ENCODE data around the gene BMPR1A.
"Not testable (repeated sequence)": the region's sequence is repeated elsewhere in the genome, so short reads cannot be mapped to it uniquely, and the experiment has no call there.

Gene BMPR1A

DNA sequence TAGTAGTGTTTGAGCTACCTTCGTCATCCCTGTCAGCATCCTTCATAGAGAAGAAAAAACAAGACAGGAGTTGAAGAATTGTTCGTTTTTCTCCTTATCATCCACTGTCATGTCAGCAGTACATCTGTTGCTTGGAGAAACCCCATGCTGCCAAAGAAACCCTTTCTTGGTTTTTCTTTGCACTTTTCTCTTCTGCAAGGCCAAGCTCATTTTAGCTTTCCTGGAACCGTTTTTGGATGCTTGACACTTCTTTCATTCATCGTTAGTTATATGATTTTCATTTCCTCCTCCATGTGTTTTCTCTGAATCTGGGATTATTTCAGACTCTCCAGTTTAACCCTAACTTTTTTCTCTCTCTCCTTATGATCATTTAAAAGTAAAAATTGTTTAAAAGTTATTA lies 142.1 kb downstream of the BMPR1A start:
- DNase-seq = no peak

DNA sequence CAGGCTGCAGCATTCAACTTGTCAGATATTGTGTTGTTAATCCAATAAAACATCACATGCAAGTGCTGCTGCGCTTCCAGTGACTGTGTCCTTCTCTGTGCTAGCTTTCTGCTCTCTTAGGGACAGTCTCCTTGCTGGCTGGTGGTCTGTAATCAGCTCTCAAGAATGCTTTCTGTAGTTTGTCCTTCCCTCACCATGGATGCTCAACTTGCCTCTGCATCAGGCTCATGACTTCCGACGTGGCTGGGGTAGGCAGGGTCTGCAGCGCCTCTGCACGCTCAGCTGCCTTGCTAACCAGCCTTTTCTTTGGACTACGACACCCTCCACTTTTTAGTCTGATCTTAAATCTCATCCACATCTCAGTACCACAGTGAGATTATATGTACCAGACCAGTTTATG lies 142.7 kb downstream of the BMPR1A start:
- DNase-seq = no peak

DNA sequence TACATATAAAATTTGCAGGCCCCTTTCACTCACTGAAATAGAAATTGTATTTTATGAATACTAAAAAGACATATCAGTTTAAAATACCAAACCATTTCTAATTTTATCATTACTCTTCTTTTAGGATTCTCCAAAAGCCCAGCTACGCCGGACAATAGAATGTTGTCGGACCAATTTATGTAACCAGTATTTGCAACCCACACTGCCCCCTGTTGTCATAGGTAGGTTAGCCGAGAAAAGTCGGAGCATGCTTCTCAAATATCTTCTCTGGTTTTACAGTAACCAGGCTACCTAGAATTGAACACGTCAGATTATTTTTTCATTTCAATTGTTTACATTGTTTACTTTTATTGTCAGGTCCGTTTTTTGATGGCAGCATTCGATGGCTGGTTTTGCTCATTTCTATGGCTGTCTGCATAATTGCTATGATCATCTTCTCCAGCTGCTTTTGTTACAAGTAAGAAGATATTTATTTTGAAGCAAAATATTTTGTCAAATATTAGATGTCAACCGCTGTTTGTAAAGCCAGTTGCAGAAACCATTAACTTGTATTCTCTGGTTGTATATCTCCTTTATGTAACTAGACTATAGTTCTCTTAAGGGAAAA lies 143.4 kb downstream of the BMPR1A start:
- peak in 1 of 2 experiments; percentile 54 for DNase-seq

GRCh38 chr10:86900955-86901354 lies 144.5 kb downstream of the BMPR1A start:
- no peak for DNase-seq

DNA sequence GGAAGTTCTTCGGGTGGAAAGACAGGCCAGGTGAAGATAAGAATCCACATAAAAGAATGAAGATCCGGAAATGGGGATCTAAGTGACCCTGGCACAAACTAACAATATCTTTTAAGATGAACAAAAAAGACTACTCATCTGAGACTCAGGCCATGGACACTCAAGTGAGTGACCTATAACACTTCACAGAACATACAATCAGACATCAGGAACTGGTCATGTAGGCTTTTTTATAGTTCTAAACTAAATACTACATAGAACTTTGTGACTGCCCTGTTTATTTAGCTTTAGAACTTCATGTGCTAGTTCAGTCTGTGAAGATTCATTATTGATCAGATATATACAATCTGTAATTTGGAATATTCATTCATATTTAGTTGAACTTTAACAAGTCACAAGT lies 148.2 kb downstream of the BMPR1A start:
- no peak for DNase-seq

GRCh38 chr10:86905429-86905828 lies 149.0 kb downstream of the BMPR1A start:
- DNase-seq = no peak

DNA sequence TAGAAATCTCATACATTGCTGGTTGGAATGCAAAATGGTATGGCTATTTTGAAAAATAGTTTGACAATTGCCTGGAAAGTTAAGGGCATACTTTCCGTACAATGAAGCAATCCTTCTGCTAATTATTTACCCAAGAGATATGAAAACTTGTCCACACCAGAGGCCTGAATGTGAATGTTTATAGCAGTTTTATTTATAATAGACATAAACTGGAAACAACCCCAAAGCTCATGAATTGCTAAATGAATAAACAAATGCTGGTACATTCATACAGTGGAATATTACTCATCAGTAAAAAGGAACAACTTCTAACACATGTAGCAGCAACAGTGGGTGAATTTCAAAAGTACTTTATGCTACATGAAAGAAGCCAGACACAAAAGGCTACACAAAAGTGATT lies 158.3 kb downstream of the BMPR1A start:
- no peak for DNase-seq

DNA sequence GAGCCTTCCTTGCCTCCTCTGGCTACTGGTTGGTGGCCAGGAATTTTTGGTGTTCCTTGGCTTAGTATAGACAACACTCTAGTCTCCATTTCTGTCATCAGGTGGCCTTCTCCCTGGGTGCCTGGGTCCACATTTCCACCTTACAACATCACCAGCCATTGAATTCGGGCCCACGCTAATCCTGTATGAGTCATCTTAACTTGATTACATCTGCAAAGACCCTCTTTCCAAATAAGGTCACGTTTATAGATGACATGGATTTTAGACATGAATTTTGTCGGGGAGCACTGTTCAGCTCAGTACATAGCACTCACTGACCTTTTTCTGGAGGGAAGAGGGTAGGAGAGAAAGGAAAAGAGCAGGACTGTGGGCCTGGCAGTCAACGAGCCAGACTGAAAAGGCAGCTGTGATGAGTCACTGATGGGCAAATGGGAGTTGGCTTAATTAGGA lies 161.6 kb downstream of the BMPR1A start:
- no peak for DNase-seq

GRCh38 chr10:86922553-86922961 lies 166.1 kb downstream of the BMPR1A start:
- no peak for DNase-seq

DNA sequence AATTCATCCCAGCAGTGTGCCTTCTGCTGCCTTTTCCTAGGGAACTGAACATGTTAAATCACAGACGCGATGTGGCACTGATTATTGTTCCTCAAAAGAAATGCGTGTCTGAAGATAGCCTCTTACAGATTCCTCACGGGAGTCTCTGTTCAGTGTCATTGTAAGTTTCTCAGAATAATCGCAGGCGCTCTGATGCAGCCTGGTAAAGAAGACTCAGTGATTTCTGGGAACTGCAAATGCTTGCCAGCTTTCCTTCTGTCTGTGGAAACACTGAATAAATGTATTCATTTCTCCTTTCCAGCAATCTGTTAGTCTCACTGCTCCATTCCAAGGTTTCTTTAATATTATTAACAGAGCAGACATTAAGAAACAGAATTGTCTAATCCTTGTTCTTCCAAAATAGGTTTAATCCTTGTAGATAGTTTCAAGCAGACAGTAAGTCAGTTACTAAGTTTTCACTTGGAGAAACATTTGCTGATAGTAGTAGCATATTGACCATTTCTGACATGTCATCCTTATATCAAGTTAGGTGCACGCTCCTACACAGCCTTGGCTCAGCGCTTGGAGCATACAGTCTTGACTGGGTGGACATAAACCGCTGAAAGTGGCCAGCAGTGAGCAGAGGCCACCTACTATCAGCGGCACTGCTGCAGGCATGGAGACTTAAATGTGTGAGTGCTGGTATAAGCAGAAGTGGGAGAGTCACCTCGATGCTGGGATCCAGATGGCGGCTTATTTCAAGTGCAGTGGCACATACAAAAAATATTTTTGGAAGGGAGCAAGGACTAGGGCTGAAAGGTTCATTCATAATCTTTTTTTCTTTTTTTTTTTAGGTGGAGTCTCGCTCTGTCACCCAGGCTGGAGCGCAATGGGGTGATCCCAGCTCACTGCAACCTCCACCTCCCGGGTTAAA lies 173.3 kb downstream of the BMPR1A start:
- no peak for DNase-seq

- no peak for DNase-seq
These were observed 175.5 kb downstream of the BMPR1A start for GRCh38 chr10:86931872-86932271.

- DNase-seq = no peak
These were observed 176.3 kb downstream of the BMPR1A start for GRCh38 chr10:86932674-86933073.

DNA sequence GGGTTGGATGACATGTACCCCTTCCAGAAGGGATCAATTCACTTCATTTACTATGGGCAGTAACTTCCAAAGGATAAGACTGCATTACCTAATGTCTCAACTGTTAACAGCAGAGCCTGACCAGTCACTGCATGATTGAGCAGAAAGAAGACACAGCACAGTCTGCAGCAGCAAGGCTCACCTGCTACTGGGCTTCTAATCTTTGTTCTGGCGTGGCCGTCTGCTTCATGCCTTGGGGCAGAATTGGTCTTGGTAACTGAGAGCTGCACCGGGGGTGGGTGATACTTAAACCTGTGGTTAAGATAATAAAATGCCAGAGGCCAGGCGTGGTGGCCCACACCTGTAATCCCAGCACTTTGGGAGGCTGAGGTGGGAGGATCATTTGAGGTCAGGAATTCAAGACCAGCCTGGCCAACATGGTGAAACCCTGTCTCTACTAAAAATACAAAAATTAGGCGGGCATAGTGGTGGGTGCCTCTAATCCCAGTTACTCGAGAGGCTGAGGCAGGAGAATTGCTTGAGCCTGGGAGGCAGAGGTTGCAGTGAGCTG lies 177.8 kb downstream of the BMPR1A start:
- DNase-seq = not testable (repeated sequence)

DNA sequence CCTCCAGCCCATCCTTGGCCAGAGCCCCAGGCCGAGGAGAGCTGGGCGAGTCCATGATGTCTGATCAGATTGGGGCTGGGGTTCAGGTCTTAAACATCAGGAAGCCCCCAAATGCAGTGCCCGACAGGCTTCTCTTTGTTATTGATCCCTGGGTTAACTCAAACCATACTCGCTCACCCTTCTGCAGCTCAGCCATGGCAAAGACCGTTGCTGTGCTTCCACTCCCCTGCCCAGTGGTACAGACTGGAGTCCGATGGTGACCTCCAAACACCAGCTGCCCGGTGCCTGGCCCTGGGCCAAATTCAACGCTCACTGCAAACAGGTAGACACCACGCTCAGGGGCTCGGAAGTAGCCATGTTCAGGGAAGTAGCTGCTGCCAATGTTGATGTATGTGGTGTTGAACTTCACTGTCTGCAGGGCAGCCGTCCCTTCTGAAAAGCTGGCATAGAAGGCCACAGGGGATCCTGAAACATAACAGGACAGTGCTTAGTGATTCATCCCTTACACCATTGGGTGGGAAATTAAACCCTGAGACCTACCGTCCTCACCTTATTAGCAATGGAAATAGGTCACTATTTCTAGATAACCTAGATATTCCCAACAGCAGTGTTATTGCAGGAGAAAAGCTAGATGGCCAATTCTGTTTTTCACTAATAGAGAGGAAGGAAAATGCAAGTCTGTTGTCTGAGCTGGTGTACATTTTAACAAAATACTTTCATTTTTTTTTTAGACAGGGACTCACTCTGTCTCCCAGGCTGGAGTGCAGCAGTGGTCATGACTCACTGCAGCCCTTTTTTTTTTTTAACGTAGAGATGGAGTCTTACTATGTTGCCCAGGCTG lies 180.5 kb downstream of the BMPR1A start:
- no peak for DNase-seq

DNA sequence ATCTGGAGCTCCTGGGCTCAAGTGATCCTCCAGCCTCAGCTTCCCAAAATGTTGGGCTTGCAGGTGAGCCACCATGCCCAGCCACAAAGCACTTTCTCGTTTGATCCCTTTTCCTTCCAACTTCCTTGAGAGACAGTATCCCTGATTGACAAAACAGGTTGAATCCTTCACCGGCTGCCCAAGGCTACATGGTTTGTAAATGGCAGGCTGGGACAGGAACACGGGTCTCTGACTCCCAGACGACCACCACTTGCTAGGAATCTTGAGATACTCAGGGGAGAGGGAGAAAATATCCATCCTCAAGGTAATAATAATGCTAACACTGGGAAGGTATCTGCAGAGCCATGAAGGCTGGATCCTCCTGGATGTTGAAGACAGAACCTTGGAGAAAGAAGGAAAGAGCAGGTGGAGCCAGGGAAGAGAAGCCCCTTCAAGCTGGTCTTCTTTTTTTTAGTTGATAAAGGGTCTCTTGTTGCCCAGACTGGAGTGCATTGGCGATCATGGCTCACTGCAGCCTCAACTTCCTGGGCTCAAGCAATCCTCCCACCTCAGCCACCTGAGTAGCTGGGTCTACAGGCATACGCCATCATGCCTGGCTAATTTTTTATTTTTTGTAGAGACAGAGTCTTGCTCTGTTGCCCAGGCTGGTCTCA lies 181.2 kb downstream of the BMPR1A start:
- no peak for DNase-seq

GRCh38 chr10:86938260-86938659 lies 181.8 kb downstream of the BMPR1A start:
- no peak for DNase-seq

DNA sequence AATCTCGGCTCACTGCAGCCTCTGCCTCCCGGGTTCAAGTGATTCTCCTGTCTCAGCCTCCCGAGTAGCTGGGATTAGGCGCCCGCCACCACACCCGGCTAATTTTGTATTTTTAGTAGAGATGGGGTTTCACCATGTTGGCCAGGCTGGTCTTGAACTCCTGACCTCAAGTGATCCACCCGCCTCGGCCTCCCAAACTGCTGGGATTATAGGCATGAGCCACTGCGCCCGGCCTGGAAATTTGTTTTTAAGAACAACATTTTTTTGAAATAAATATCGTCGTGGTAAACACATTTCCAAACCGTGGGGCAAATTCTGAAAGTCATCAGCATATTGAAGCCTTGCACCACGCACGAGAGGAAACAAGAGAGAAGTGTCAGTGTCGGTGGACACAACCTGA lies 183.7 kb downstream of the BMPR1A start:
- not testable (repeated sequence) for DNase-seq

DNA sequence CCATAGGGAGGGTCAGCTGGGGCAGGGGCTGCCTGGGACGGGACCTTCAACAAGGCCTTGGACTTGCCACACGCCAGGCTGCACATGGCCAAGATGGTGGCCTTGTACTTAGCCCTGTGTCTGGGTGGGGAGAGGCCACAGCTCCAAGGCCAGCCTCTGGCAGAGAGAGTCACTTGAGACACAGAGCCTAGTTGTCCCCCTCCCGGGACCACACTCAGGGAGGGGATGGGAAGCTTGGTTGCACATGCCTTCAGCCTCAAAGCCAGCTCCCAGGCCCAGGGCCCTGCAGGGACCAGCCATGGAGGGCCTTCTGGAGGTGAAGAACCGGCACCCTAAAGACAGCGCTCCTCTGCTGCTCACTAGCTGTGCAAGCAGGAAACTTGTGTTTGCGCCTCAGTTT lies 184.3 kb downstream of the BMPR1A start:
- no peak for DNase-seq

DNA sequence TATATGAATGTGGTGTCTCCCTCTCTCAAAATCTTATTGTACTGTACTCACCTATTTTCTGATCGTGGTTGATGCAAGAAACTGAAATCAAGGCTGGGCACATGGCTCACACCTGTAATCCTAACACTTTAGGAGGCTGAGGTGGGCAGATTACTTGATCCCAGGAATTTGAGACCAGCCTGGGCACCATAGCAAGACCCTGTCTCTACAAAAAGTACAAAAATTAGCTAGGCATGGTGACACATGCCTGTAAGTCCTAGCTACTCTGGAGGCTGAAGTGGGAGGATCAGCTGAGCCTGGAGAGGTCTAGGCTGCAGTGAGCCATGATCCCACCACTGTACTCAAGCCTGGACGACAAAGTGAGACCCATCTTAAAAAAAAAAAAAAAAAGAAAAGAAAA lies 185.0 kb downstream of the BMPR1A start:
- DNase-seq = no peak

DNA sequence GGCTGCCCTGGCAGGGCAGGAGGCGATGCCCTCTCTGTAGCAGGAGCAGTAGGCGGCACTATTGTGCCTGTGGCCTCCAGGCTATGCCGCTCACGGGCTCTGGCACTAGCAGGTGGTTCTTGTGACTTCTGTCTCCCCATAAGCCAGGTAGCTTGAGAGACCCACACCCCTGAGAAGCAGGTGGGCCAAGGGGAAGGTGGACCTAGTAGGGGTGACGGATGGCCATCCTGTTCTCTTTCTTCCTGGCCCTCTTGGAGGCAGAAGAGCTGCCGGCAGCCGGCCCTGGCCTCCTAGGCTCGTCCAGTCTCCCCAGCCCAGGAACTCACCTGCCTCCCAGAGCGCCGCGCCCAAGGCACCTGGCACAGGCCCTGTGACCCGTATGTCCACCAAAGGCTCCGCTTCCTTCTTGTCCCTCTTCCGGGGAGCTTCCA lies 185.6 kb downstream of the BMPR1A start:
- no peak for DNase-seq

DNA sequence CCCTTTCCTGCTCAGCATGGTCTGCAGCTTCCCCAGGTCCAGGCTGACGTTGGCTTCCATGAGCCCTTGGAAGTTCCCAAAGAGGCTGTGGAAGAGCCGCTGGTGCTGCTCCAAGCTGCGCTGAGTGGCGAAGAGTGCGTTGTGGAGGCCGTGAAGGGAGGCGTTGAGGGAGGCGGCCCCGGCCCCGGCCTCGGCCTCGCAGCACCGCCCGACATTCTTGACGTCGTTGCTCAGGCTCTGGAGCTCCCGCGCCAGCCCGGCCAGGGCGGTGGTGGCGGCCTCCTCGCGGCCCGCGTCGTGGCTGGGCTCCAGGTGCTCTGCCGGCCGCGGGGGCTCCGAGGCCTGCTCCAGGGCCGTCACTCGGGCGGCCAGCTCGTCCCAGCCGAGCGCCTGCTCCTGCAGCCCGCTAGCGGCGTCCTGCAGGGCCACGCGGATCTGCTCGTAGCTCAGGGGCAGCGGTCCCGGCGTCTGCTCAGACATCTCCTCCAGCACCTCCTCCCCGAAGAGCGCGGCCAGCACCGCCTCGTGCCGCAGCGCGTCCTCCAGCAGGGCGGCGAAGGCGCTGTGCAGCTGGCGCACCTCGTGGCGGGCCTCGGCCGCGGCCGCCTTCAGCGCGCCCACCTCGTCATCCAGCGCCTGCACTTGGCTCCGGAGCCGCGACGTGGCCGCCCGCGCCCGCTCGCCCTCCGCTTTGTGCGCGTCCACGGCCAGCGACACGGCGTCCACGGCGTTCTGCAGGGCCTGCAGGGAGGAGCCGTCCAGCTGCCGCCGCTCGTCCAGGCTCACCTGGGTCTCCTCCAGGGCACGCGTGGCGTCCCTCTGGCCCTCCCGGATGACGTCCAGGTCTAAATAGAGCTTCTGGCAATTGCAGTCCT lies 186.3 kb downstream of the BMPR1A start:
- no peak for DNase-seq

Data from SW 1271 (cell line).